Endothelial cell of umbilical vein (primary cell): ENCODE measurements around the gene USP47. TPM values are rescaled to one million over a fixed set of nuclear protein-coding genes. Genes with fewer than 3 reads are reported as not detected.

Experiments
- BruUV-seq: library from RNA; stranded (reverse); fragments of 400-500 nt; replicated peaks from 2 replicates; lab custom pipeline; 2021; lab: Mats Ljungman, UMichigan
- CTCF ChIA-PET: fragments of 300-600, 350-600 bp; sonication (Branson Sonifier 250); formaldehyde crosslinking; loops from one replicate; lab custom pipeline; 2021; ENCODE audit warnings: antibody characterized with exemption, inconsistent platforms; lab: Charles Lee
- POLR2A ChIA-PET: fragments of 300-600, 350-600 bp; sonication (Branson Sonifier 250); formaldehyde crosslinking; loops from one replicate; lab custom pipeline; 2021; ENCODE audit warnings: antibody characterized with exemption, inconsistent platforms; lab: Charles Lee
- DNase-seq: peaks from one replicate; pipeline ENCODE4 v3.0.0-alpha.2; 2011; ENCODE audit warnings: low read depth, low spot score
- FAIRE-seq: peaks from 2 replicates; lab custom pipeline; 2011; peaks lifted over from hg19 to GRCh38; lab: Jason Lieb, UNC
- H2AFZ ChIP-seq: 2 replicates; pipeline ENCODE4 v1.6.0; 2012; ENCODE audit warnings: low read depth, low read length, control low read depth, inconsistent platforms
- H3K27ac ChIP-seq: 2 replicates; pipeline ENCODE4 v1.5.1; 2011; ENCODE audit warnings: low read depth, mild to moderate bottlenecking, control low read depth, low read length, moderate library complexity; ENCODE audit not compliant: insufficient read depth
- H3K27me3 ChIP-seq, 2 experiments: 2 replicates each; pipeline versions ENCODE4 v1.6.0 to v1.6.1; 2011; ENCODE audit warnings: low read length in 2 of 2, mixed read lengths in 1 of 2; ENCODE audit not compliant: control insufficient read depth in 2 of 2, insufficient read depth in 2 of 2
- H3K36me3 ChIP-seq, 2 experiments: 2 replicates in 1 of 2; 3 replicates in 1 of 2; pipeline ENCODE4 v1.5.1; 2011; ENCODE audit warnings: low read length in 2 of 2, mild to moderate bottlenecking in 1 of 2, moderate library complexity in 1 of 2; ENCODE audit not compliant: control insufficient read depth in 2 of 2, insufficient read depth in 2 of 2; ENCODE audit errors: extremely low read depth in 1 of 2
- H3K4me1 ChIP-seq: 3 replicates; pipeline ENCODE4 v1.5.1; 2011; ENCODE audit warnings: mild to moderate bottlenecking, low read length; ENCODE audit not compliant: control insufficient read depth, insufficient read depth; ENCODE audit errors: extremely low read depth
- H3K4me2 ChIP-seq: 2 replicates; pipeline ENCODE4 v1.6.1; 2011; ENCODE audit warnings: low read length, control low read depth, mixed read lengths; ENCODE audit not compliant: insufficient read depth
- H3K4me3 ChIP-seq, 3 experiments: fragments of 200-600 bp in 1 of 3; sonication (generic), shearing (Covaris generic) in 1 of 3; replicated peaks in 1 of 3; 2 replicates each; pipeline ENCODE4 v1.5.1; 2011 to 2016; ENCODE audit warnings: control low read depth in 3 of 3, low read length in 3 of 3, mild to moderate bottlenecking in 2 of 3, inconsistent platforms in 1 of 3, low read depth in 1 of 3, moderate library complexity in 1 of 3; ENCODE audit not compliant: insufficient read depth in 1 of 3
- H3K79me2 ChIP-seq: 2 replicates; pipeline ENCODE4 v1.6.0; 2012; ENCODE audit warnings: low read length, inconsistent platforms; ENCODE audit not compliant: control insufficient read depth, insufficient read depth
- H3K9ac ChIP-seq: replicated peaks from 2 replicates; pipeline ENCODE3; 2011; ENCODE audit warnings: low read length, control low read depth; ENCODE audit not compliant: insufficient read depth; ENCODE audit errors: extremely low read depth
- H3K9me1 ChIP-seq: replicated peaks from 3 replicates; pipeline ENCODE4 v1.6.0; 2011; ENCODE audit warnings: mild to moderate bottlenecking, low read length; ENCODE audit not compliant: control insufficient read depth, insufficient read depth; ENCODE audit errors: extremely low read depth
- H3K9me3 ChIP-seq: replicated peaks from 2 replicates; pipeline ENCODE4 v1.5.1; 2012; ENCODE audit warnings: low read length, inconsistent platforms; ENCODE audit not compliant: control insufficient read depth, insufficient read depth
- H4K20me1 ChIP-seq: replicated peaks from 2 replicates; pipeline ENCODE3; 2011; ENCODE audit warnings: mild to moderate bottlenecking, low read length; ENCODE audit not compliant: control insufficient read depth, insufficient read depth; ENCODE audit errors: extremely low read depth
- EZH2 ChIP-seq: IDR thresholded peaks from 2 replicates; pipeline ENCODE4 v1.6.1; 2012; ENCODE audit warnings: borderline replicate concordance, low read depth, mild to moderate bottlenecking, moderate library complexity, low read length, inconsistent platforms; ENCODE audit not compliant: severe bottlenecking
- FOS ChIP-seq: IDR thresholded peaks from 2 replicates; pipeline ENCODE4 v1.6.1; 2011; ENCODE audit warnings: mild to moderate bottlenecking, low read length, moderate library complexity, borderline replicate concordance; ENCODE audit not compliant: insufficient read depth
- GATA2 ChIP-seq: IDR thresholded peaks from 2 replicates; pipeline ENCODE4 v1.7.0; 2011; ENCODE audit warnings: low read depth, mild to moderate bottlenecking, moderate library complexity, mixed read lengths, low read length; ENCODE audit not compliant: insufficient read length, insufficient read depth
- JUN ChIP-seq: IDR thresholded peaks from 2 replicates; pipeline ENCODE4 v1.6.1; 2011; ENCODE audit warnings: borderline replicate concordance, low read depth; ENCODE audit not compliant: insufficient read length, insufficient read depth
- MAX ChIP-seq: IDR thresholded peaks from 2 replicates; pipeline ENCODE4 v1.6.1; 2011; ENCODE audit not compliant: insufficient read depth, insufficient read length
- MYC ChIP-seq: IDR thresholded peaks from one replicate; pipeline ENCODE4 v1.6.1; 2011; ENCODE audit warnings: mild to moderate bottlenecking, low read depth, low read length
- POLR2A ChIP-seq: IDR thresholded peaks from 2 replicates; pipeline ENCODE4 v1.6.1; 2012; ENCODE audit warnings: low read depth, mild to moderate bottlenecking, control low read depth, low read length
- POLR2AphosphoS5 ChIP-seq: IDR thresholded peaks from 2 replicates; pipeline ENCODE4 v1.6.1; 2012; ENCODE audit warnings: low read depth, mild to moderate bottlenecking, control low read depth, low read length, moderate library complexity; ENCODE audit not compliant: insufficient read depth
- dilution Hi-C: fragments of 300-500 bp; cut with MboI; formaldehyde crosslinking; loops from one replicate; pipeline ENCODE4 v1.15.0; 2019; ENCODE audit warnings: low sequenced_read_pairs; ENCODE audit not compliant: extremely low pct_ligation_motif_present
- intact Hi-C: fragments of 100-400 bp; cut with micrococcal nuclease; formaldehyde crosslinking; loops from one replicate; pipeline ENCODE4 v1.10.0; 2022
- polyA plus RNA-seq, 4 experiments: library from polyadenylated mRNA; depleted of rRNA in 3 of 4; stranded (reverse) in 3 of 4; unstranded in 1 of 4; fragments of >200 nt; gene quantifications; 2 replicates each; pipeline versions ENCODE4 v1.2.1 to v1.2.3, GENCODE V29; 2011 to 2012; ENCODE audit warnings: missing spikeins in 1 of 4
- total RNA-seq: library from RNA; stranded (reverse); gene quantifications from 2 replicates; pipeline ENCODE4 v1.2.3, GENCODE V29; 2021
- TF ChIP-seq, protein P1 (sequence below), 2 donors: IDR thresholded peaks; 1 replicate in 1 of 2; 2 replicates in 1 of 2; pipeline ENCODE4 v1.5.1; 2011; ENCODE audit warnings: low read length in 2 of 2, mild to moderate bottlenecking in 2 of 2, moderate library complexity in 2 of 2, control low read depth in 1 of 2, inconsistent platforms in 1 of 2, low read depth in 1 of 2; ENCODE audit not compliant: insufficient read depth in 1 of 2; ENCODE audit errors: extremely low read depth in 1 of 2

USP47 gene
- total and polyA plus RNA-seq, 2 donors (not counting 3 experiments of a cell fraction or from before 2014, with no cell fraction given) = 7.8 to 38.0 TPM

DNA sequence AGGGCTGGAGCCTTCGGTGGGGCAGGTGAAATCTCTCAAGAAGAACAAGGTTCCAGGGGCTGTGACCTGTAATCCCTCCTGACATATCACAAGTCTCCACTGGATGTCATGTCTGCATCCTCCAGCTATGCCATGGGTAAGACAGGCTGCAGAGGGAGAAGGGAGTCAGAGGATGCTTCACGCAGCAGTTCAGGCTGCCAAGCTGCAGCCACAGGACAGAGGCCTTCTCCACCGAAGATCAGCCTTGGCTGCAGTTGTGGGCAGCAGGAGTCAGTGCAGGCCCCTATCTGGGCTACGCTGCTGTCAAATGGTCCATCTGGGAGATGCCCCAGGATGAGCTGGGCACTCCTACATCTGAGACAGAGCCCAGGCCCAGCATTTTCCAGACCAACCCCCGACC is 141.7 kb downstream of the USP47 start:
- Histone ChIP-seq H3K4me1 (peaks cover 57% of the 10 kb centered on the region), H3K9me1 (no peaks in the 10 kb centered on the region), H3K4me2 (no peak overlapping the region), H3K27ac (no peak overlapping the region), H4K20me1 (no peaks in the 10 kb centered on the region), H3K9me3 (no peaks in the 10 kb centered on the region), H3K36me3 (peaks cover 0 to 2% of the 10 kb centered on the region in 2 experiments), H3K4me3 (no peak overlapping the region), H3K27me3 (no peaks in the 10 kb centered on the region), H3K9ac (no peak overlapping the region), H3K79me2 (no peaks in the 10 kb centered on the region), H2AFZ (no peak overlapping the region)
- dilution Hi-C loops = no loop called here
- TF ChIP-seq MAX (no peak), MYC (no peak), EZH2 (no peak), FOS (no peak), GATA2 (no peak)
- POLR2A ChIA-PET = no interaction called here
- FAIRE-seq (no peak), DNase-seq (no peak)
- intact Hi-C loops = no loop called here
- CTCF ChIA-PET = interaction anchor here (1.7 kb wide), 1 partner anchor 61 kb away, joined by 4 read pairs; no protein-coding TSS in a partner anchor
- BruUV-seq = no TSS peak

- CTCF ChIA-PET = interaction anchor here (1.2 to 1.7 kb wide), 2 partner anchors 60 to 240 kb away, joined by 3 to 4 read pairs; no protein-coding TSS in a partner anchor
- Histone ChIP-seq H3K27me3 (no peaks in the 10 kb centered on the region), H3K9ac (no peak overlapping the region), H3K9me3 (no peaks in the 10 kb centered on the region), H3K4me2 (no peak overlapping the region), H3K79me2 (no peaks in the 10 kb centered on the region), H3K36me3 (peaks cover 0 to 2% of the 10 kb centered on the region in 2 experiments), H3K4me1 (peaks cover 56% of the 10 kb centered on the region), H3K9me1 (no peaks in the 10 kb centered on the region), H3K4me3 (no peak overlapping the region), H2AFZ (no peak overlapping the region), H4K20me1 (no peaks in the 10 kb centered on the region), H3K27ac (no peak overlapping the region)
- FAIRE-seq = no peak
- dilution Hi-C loops = no loop called here
- intact Hi-C loops = no loop called here
- TF ChIP-seq, protein P1, sequence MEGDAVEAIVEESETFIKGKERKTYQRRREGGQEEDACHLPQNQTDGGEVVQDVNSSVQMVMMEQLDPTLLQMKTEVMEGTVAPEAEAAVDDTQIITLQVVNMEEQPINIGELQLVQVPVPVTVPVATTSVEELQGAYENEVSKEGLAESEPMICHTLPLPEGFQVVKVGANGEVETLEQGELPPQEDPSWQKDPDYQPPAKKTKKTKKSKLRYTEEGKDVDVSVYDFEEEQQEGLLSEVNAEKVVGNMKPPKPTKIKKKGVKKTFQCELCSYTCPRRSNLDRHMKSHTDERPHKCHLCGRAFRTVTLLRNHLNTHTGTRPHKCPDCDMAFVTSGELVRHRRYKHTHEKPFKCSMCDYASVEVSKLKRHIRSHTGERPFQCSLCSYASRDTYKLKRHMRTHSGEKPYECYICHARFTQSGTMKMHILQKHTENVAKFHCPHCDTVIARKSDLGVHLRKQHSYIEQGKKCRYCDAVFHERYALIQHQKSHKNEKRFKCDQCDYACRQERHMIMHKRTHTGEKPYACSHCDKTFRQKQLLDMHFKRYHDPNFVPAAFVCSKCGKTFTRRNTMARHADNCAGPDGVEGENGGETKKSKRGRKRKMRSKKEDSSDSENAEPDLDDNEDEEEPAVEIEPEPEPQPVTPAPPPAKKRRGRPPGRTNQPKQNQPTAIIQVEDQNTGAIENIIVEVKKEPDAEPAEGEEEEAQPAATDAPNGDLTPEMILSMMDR (IDR thresholded peaks at IDR 0.05; ENCODE audit: extremely low read depth in 1 of 2, insufficient read depth in 1 of 2, low read depth in 1 of 2, low read length in 2 of 2) = no peak
- TF ChIP-seq EZH2 (no peak), JUN (no peak), POLR2A (no peak), MYC (no peak), POLR2AphosphoS5 (no peak), FOS (no peak), MAX (no peak), GATA2 (no peak)
- POLR2A ChIA-PET = no interaction called here
- no peak for DNase-seq
- BruUV-seq = no TSS peak
These were observed 142.8 kb downstream of the USP47 start for GRCh38 chr11:11984563-11984962.
